DND-41 (cell line): Measurements from ENCODE around the gene ELF1.
"Not testable (repeated sequence)": the region's sequence is repeated elsewhere in the genome, so short reads cannot be mapped to it uniquely, and the experiment has no call there.

Experiments
- ATAC-seq: fragments of 200-7000 bp; cut with Tn5 transposase; 3 replicates; pipeline ENCODE4 v1.9.1; 2021; ENCODE audit warnings: low read depth; ENCODE audit not compliant: insufficient read depth
- DNase-seq: peaks from one replicate; pipeline ENCODE4 v3.0.0-alpha.2; 2020
- H2AFZ ChIP-seq: 2 replicates; pipeline ENCODE4 v1.6.0; 2012; ENCODE audit warnings: low read depth, low read length
- H3K27ac ChIP-seq: 2 replicates; pipeline ENCODE4 v1.5.1; 2012; ENCODE audit warnings: low read length, inconsistent platforms
- H3K27me3 ChIP-seq: fragments of 200-600 bp; sonication (generic); 2 replicates; pipeline ENCODE4 v1.6.0; 2012; ENCODE audit warnings: low read length, mild to moderate bottlenecking, inconsistent platforms; ENCODE audit not compliant: insufficient read depth, poor library complexity
- H3K36me3 ChIP-seq: 2 replicates; pipeline ENCODE4 v1.5.1; 2012; ENCODE audit warnings: low read length, inconsistent platforms; ENCODE audit not compliant: insufficient read depth
- H3K4me1 ChIP-seq: 2 replicates; pipeline ENCODE4 v1.5.1; 2012; ENCODE audit warnings: mild to moderate bottlenecking, low read length; ENCODE audit not compliant: insufficient read depth
- H3K4me2 ChIP-seq: 2 replicates; pipeline ENCODE4 v1.6.0; 2012; ENCODE audit warnings: mild to moderate bottlenecking, moderate library complexity, low read length, inconsistent platforms; ENCODE audit not compliant: insufficient read depth
- H3K4me3 ChIP-seq, 2 experiments: fragments of 200-600 bp in 1 of 2; shearing (Covaris generic) in 1 of 2; 2 replicates each; pipeline ENCODE4 v1.5.1; 2012 to 2016; ENCODE audit warnings: inconsistent platforms in 2 of 2, low read length in 2 of 2, mild to moderate bottlenecking in 2 of 2, low read depth in 1 of 2, moderate library complexity in 1 of 2
- H3K79me2 ChIP-seq: 2 replicates; pipeline ENCODE4 v1.6.0; 2012; ENCODE audit warnings: low read length, inconsistent platforms; ENCODE audit not compliant: insufficient read depth
- H3K9ac ChIP-seq: 2 replicates; pipeline ENCODE4 v1.6.0; 2012; ENCODE audit warnings: low read depth, mild to moderate bottlenecking, inconsistent platforms, low read length, moderate library complexity
- H3K9me3 ChIP-seq: 2 replicates; pipeline ENCODE4 v1.5.1; 2012; ENCODE audit warnings: low read length, moderate library complexity, mild to moderate bottlenecking, inconsistent platforms; ENCODE audit not compliant: insufficient read depth, severe bottlenecking
- H4K20me1 ChIP-seq: 2 replicates; pipeline ENCODE4 v1.6.0; 2012; ENCODE audit warnings: low read length; ENCODE audit not compliant: insufficient read depth
- EZH2 ChIP-seq: IDR thresholded peaks from 3 replicates; pipeline ENCODE4 v1.6.1; 2012; ENCODE audit warnings: borderline replicate concordance, low read depth, mild to moderate bottlenecking, moderate library complexity, low read length, inconsistent platforms; ENCODE audit not compliant: severe bottlenecking
- TF ChIP-seq, protein P1 (sequence below): IDR thresholded peaks from 2 replicates; pipeline ENCODE4 v1.5.1; 2012; ENCODE audit warnings: borderline replicate concordance, low read length, moderate library complexity, mild to moderate bottlenecking; ENCODE audit not compliant: poor library complexity, severe bottlenecking; ENCODE audit errors: extremely low read depth

ELF1 gene

DNA sequence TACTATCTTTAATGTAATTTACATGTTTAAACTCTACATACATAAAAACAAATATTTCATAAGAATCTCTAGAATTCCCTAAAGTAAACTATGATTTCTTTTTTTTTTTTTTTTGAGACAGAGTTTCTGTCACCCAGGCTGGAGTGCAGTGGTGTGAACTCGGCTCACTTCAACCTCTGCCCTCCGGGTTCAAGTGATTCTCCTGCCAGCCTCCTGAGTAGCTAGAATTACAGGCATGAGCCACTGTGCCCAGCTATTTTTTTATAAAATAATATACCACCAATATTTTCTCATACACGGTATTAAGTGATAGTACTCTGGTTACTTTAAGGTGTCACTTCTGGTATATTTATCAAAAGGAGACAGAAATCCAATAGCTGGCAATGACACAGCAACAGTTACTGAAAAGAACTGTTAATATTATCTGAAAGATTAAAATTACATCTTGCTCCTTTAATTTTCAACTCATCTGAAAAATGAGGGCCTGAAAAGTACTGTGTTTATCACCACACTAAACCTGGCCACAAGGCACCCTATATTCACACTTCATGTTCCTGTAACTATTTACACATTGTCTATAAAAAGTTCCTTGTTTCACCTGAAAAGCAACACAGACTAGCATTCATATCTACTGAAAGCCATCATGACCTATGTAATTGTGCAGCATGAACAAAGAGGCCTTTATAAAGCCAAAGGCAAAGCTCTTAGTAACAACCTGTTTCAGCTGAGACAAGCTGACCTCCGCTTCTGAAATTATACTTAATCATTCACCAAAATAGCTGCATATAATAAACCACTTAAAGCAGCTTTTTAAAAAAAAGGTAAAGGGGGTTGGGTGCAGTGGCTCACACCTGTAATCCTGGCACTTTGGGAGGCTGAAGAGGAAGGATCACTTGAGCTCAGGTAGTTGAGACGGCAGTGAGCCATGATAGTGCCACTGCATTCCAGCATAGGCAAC, 123.6 kb downstream of the ELF1 start:
- Histone ChIP-seq H4K20me1 (no peaks in the 10 kb centered on the region), H2AFZ (no peak overlapping the region), H3K36me3 (no peaks in the 10 kb centered on the region), H3K4me3 (no peak overlapping the region), H3K4me2 (no peak overlapping the region), H3K4me1 (no peaks in the 10 kb centered on the region), H3K27me3 (no peaks in the 10 kb centered on the region), H3K79me2 (no peaks in the 10 kb centered on the region), H3K9ac (no peak overlapping the region), H3K27ac (no peak overlapping the region), H3K9me3 (no peaks in the 10 kb centered on the region)
- TF ChIP-seq EZH2, result no peak
- TF ChIP-seq, protein P1, sequence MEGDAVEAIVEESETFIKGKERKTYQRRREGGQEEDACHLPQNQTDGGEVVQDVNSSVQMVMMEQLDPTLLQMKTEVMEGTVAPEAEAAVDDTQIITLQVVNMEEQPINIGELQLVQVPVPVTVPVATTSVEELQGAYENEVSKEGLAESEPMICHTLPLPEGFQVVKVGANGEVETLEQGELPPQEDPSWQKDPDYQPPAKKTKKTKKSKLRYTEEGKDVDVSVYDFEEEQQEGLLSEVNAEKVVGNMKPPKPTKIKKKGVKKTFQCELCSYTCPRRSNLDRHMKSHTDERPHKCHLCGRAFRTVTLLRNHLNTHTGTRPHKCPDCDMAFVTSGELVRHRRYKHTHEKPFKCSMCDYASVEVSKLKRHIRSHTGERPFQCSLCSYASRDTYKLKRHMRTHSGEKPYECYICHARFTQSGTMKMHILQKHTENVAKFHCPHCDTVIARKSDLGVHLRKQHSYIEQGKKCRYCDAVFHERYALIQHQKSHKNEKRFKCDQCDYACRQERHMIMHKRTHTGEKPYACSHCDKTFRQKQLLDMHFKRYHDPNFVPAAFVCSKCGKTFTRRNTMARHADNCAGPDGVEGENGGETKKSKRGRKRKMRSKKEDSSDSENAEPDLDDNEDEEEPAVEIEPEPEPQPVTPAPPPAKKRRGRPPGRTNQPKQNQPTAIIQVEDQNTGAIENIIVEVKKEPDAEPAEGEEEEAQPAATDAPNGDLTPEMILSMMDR, result no peak
- DNase-seq (no peak), ATAC-seq (no peak)

DNA sequence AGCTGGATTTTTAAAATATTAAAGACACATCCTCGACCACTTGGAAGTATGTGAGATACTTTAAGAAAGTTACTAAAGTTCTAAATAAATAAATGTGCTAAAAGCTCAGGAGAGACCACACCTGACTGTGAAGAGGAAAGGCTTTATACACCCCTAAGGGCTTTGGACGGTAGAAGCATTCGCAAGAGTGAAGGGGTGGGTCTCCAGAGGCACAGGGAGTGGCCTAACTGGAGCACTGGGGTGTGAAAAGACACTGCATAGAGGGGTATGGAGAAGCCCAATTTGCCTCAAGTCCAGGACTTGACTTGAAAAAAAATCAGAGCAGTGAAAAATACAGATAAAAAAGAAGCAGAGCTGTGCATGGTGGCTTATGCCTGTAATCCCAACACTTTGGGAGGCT, 125.5 kb downstream of the ELF1 start:
- H3K27ac ChIP-seq, H3K9me3 ChIP-seq, H3K79me2 ChIP-seq, H2AFZ ChIP-seq, H3K4me3 ChIP-seq, H3K36me3 ChIP-seq, H4K20me1 ChIP-seq, H3K4me1 ChIP-seq, DNase-seq, ATAC-seq, H3K9ac ChIP-seq, H3K4me2 ChIP-seq, H3K27me3 ChIP-seq: not testable (repeated sequence)

DNA sequence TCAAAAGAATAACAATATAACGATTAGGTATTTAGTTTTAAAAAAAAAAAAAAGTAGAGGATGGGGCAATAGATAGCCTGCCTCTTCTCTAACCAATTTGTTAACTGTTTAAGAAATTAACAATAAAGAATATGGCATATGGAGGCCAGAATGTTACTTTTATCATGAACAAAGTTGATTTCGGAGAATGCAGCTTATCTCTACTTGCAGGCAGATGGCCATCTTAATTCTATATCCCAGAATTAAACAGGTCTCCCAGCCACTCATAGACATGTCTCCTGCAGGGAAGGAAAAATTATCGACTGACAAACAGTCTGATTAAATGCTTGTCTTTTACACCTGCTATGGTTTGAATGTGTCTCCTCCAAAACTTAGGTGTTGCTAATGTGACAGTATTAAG, 133.1 kb downstream of the ELF1 start:
- DNase-seq, result no peak
- H3K4me2 ChIP-seq, result no peak overlapping the region
- H2AFZ ChIP-seq, result no peak overlapping the region
- H3K4me3 ChIP-seq, result no peak overlapping the region
- no peak overlapping the region for H3K9ac ChIP-seq
- no peaks in the 10 kb centered on the region for H3K27me3 ChIP-seq
- peaks cover 6% of the 10 kb centered on the region; the same call in 1 of the 2 replicates for H3K4me1 ChIP-seq
- no peak overlapping the region for H3K27ac ChIP-seq
- peaks cover 2% of the 10 kb centered on the region; the same call in 1 of the 2 replicates for H3K79me2 ChIP-seq
- no peaks in the 10 kb centered on the region for H4K20me1 ChIP-seq
- TF ChIP-seq, protein P1, result no peak
- TF ChIP-seq EZH2, result no peak
- ATAC-seq, result no peak
- no peaks in the 10 kb centered on the region for H3K9me3 ChIP-seq
- H3K36me3 ChIP-seq, result 0 out of 2 replicates have a peak, but pooled peaks cover 5% of the 10 kb centered on the region

DNA sequence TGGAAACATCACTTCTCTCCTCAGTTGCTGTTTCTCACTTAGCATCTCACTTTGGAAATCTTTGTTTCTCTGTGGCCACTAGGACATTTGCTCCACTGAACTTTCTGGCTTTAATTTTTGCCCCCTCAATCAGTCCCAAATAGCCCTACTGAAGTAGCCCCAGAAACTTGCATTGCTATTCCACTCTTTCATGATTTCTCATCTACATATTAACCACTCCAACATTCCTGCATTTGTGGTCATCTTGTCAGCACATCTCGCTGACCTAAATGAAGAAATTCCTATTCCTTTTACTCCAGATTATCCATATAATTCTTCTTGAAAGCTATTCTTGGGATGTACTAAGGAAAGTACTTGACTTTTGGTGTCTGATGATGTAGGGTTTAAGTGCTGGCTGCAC, 134.9 kb downstream of the ELF1 start:
- H3K79me2 ChIP-seq, result not testable (repeated sequence)

More for the DNA sequence above, 134.9 kb downstream of the ELF1 start:
- H3K4me3 ChIP-seq, H3K9ac ChIP-seq, H3K4me2 ChIP-seq, H3K27ac ChIP-seq, H4K20me1 ChIP-seq, H2AFZ ChIP-seq, H3K27me3 ChIP-seq, ATAC-seq, DNase-seq, H3K4me1 ChIP-seq: not testable (repeated sequence)
- Histone ChIP-seq H3K9me3 (peaks cover 13% of the 10 kb centered on the region), H3K36me3 (peaks cover 16% of the 10 kb centered on the region)
